ENCODE results near the gene ATF6B. TPM values are rescaled to one million over a fixed set of nuclear protein-coding genes. Genes with fewer than 3 reads are reported as not detected.

Gene ATF6B
- total RNA-seq, 1 experiment from 2014 or later, result 45.3 TPM

DNA sequence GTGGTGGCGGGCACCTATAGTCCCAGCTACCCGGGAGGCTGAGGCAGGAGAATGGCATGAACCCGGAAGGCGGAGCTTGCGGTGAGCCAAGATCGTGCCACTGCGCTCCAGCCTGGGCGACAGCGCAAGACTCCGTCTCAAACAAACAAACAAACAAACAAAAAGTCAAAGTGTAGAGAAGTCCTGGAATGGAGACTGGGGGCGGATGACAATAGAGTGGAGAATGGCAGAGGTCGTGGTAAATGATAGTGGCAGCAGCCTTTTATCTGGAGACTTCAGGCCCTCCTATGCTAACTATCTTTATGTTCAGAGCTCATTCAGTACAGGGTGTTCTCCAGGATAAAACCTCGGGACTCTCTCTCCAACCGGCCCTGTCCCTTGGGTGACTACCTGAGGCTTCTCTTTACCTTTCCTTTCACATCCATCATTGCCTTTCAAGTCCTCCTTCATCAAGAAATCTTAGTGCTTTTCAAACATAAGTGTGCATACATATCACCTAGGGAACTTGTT, 3.4 kb upstream of the ATF6B start:
- no peaks in the 10 kb centered on the region for H3K9me3 Mint-ChIP-seq
- no peak overlapping the region for H2BK12ac ChIP-seq (ENCODE audit: insufficient read length, low read depth, low read length)
- no peak overlapping the region for H2BK20ac ChIP-seq (ENCODE audit: low read depth, low read length, poor library complexity, severe bottlenecking)
- no peak overlapping the region for H3K4me2 ChIP-seq (ENCODE audit: insufficient read depth, insufficient read length, low read length)
- no peak overlapping the region; a peak in 2 of 5 replicates for H3K4me3 Mint-ChIP-seq
- H4K91ac ChIP-seq (ENCODE audit: insufficient read length, low read depth, low read length), result no peak overlapping the region
- no peak overlapping the region for H4K5ac ChIP-seq (ENCODE audit: insufficient read length, low read depth, low read length)
- peaks cover 3% of the 10 kb centered on the region for H3K23me2 ChIP-seq (ENCODE audit: insufficient read length, low read depth, low read length, poor library complexity, severe bottlenecking)
- peaks cover 0 to 5% (median 0%) of the 10 kb centered on the region in 3 experiments; a peak in 4 of 7 replicates for H3K36me3 Mint-ChIP-seq (ENCODE audit: insufficient read depth in 1 of 3, low read depth in 3 of 3)
- H3K27me3 ChIP-seq (ENCODE audit: insufficient read depth, low read length), result no peaks in the 10 kb centered on the region
- H3K18ac ChIP-seq (ENCODE audit: insufficient read length, low read depth, low read length), result no peak overlapping the region
- no peak overlapping the region for H3K27ac ChIP-seq (ENCODE audit: insufficient read length, low read depth, low read length)
- no peak overlapping the region for H3K23ac ChIP-seq (ENCODE audit: insufficient read length, low read depth, low read length)
- no peaks in the 10 kb centered on the region for H3K79me1 ChIP-seq (ENCODE audit: insufficient read depth, low read depth, low read length, poor library complexity, severe bottlenecking)
- no peak overlapping the region for H2AK5ac ChIP-seq (ENCODE audit: insufficient read length, low read length)
- H3K27me3 Mint-ChIP-seq (ENCODE audit: low read depth), result peaks cover 7% of the 10 kb centered on the region
- no peak overlapping the region for H3K56ac ChIP-seq (ENCODE audit: insufficient read length, low read depth, low read length)
- H4K8ac ChIP-seq (replicated peaks; ENCODE audit: insufficient read length, low read depth, low read length), result no peak overlapping the region
- peaks cover 22 to 35% of the 10 kb centered on the region in 2 experiments for H3K4me1 Mint-ChIP-seq
- no peak overlapping the region for H2BK120ac ChIP-seq (ENCODE audit: low read depth, low read length, poor library complexity, severe bottlenecking)
- H2BK5ac ChIP-seq (ENCODE audit: insufficient read length, low read length), result no peak overlapping the region
- no peak overlapping the region for H3K9ac ChIP-seq (ENCODE audit: extremely low read depth, insufficient read length, low read length)
- no peak overlapping the region for H3K14ac ChIP-seq (ENCODE audit: insufficient read depth, low read length)
- H3K9me3 ChIP-seq (ENCODE audit: control insufficient read depth, low read depth, low read length), result no peaks in the 10 kb centered on the region
- no peak overlapping the region for H3K4ac ChIP-seq (ENCODE audit: low read depth, low read length)
- no peak overlapping the region for H2AFZ ChIP-seq (ENCODE audit: low read length)
- H4K20me1 ChIP-seq (ENCODE audit: control insufficient read depth, insufficient read depth, insufficient read length), result no peaks in the 10 kb centered on the region
- no peak for DNase-seq
- H3K27ac Mint-ChIP-seq, result no peak overlapping the region
- H3K79me2 ChIP-seq (ENCODE audit: insufficient read depth, low read length), result no peaks in the 10 kb centered on the region
- no CpG with 5 or more reads among the region's 14 CpGs for WGBS (ENCODE audit: extremely low coverage, insufficient read length, low lambda C conversion rate)
- no peaks in the 10 kb centered on the region for H3K4me1 ChIP-seq (ENCODE audit: insufficient read depth, low read length)
- H3T11ph ChIP-seq (ENCODE audit: low read length), result no peak overlapping the region
- TF ChIP-seq, protein P1, sequence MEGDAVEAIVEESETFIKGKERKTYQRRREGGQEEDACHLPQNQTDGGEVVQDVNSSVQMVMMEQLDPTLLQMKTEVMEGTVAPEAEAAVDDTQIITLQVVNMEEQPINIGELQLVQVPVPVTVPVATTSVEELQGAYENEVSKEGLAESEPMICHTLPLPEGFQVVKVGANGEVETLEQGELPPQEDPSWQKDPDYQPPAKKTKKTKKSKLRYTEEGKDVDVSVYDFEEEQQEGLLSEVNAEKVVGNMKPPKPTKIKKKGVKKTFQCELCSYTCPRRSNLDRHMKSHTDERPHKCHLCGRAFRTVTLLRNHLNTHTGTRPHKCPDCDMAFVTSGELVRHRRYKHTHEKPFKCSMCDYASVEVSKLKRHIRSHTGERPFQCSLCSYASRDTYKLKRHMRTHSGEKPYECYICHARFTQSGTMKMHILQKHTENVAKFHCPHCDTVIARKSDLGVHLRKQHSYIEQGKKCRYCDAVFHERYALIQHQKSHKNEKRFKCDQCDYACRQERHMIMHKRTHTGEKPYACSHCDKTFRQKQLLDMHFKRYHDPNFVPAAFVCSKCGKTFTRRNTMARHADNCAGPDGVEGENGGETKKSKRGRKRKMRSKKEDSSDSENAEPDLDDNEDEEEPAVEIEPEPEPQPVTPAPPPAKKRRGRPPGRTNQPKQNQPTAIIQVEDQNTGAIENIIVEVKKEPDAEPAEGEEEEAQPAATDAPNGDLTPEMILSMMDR (conservative IDR thresholded peaks at IDR 0.05), result no peak
- H2BK15ac ChIP-seq (ENCODE audit: low read depth, low read length), result no peak overlapping the region

Data from H9 (cell line).